ENCODE results near the gene RPL7A.

GRCh38 chr9:133369422-133369821, 21.4 kb downstream of the RPL7A start:
- TF ChIP-seq ETV6 (CRISPR knock-in tag; IDR thresholded peaks at IDR 0.05) (no peak), CTCF (IDR thresholded peaks at IDR 0.05) (no peak), ZNF532 (CRISPR knock-in tag; IDR thresholded peaks at IDR 0.05; ENCODE audit: borderline replicate concordance) (no peak), CREB1 (CRISPR knock-in tag; IDR thresholded peaks at IDR 0.05) (no peak), MAX (CRISPR knock-in tag; IDR thresholded peaks at IDR 0.05) (no peak), ZNF425 (CRISPR knock-in tag; conservative IDR thresholded peaks at IDR 0.05) (no peak), E2F1 (CRISPR knock-in tag; IDR thresholded peaks at IDR 0.05) (no peak), ATF3 (CRISPR knock-in tag; conservative IDR thresholded peaks at IDR 0.05) (no peak), SMAD4 (CRISPR knock-in tag; IDR thresholded peaks at IDR 0.05) (no peak), ZNF317 (CRISPR knock-in tag; IDR thresholded peaks at IDR 0.05; ENCODE audit: borderline replicate concordance, low read depth) (no peak), NR3C1 (CRISPR knock-in tag; conservative IDR thresholded peaks at IDR 0.05; ENCODE audit: low read depth) (no peak), ZNF416 (CRISPR knock-in tag; IDR thresholded peaks at IDR 0.05) (no peak), SP1 (CRISPR knock-in tag; conservative IDR thresholded peaks at IDR 0.05) (no peak), FOXK1 (CRISPR knock-in tag; IDR thresholded peaks at IDR 0.05) (no peak)

All from WTC11 (cell line).